Measurements from ENCODE around the gene ACRBP.

GRCh38 chr12:6653342-6653741 is 6.1 kb upstream of the ACRBP start:
- TF ChIP-seq EP300 (IDR thresholded peaks at IDR 0.05) (no peak), CTCF (IDR thresholded peaks at IDR 0.05) (no peak)

All from ovary (tissue), 3 donors.